ENCODE measurements around the gene SLC28A3.

Gene SLC28A3

GRCh38 chr9:84330246-84330645 lies 10.3 kb downstream of the SLC28A3 start:
- DNase-seq (ENCODE audit: extremely low spot score): no peak
- ChIA-PET CTCF (no interaction called here), POLR2A (no interaction called here)
- no peak for TF ChIP-seq CTCF (IDR thresholded peaks at IDR 0.05; ENCODE audit: control extremely low read depth, extremely low read depth, low read depth, missing control alignments)

GRCh38 chr9:84327184-84327583 lies 13.4 kb downstream of the SLC28A3 start:
- no peak for TF ChIP-seq CTCF (IDR thresholded peaks at IDR 0.05; ENCODE audit: control extremely low read depth, extremely low read depth, low read depth, missing control alignments)
- POLR2A ChIA-PET: no interaction called here
- CTCF ChIA-PET: interaction anchor here (2.3 kb wide), 1 partner anchor 16 kb away, joined by 6 read pairs; no protein-coding TSS in a partner anchor
- DNase-seq (ENCODE audit: extremely low spot score): no peak

- ChIA-PET POLR2A (no interaction called here), CTCF (interaction anchor here (1.4 to 2.2 kb wide), 2 partner anchors 10 to 62 kb away, joined by 3 to 8 read pairs; no protein-coding TSS in a partner anchor)
- no peak for TF ChIP-seq CTCF (IDR thresholded peaks at IDR 0.05; ENCODE audit: control extremely low read depth, extremely low read depth, low read depth, missing control alignments)
- DNase-seq (ENCODE audit: extremely low spot score): no peak
Measured at GRCh38 chr9:84325347-84325973, 15.1 kb downstream of the SLC28A3 start.

GRCh38 chr9:84324811-84325210 lies 15.7 kb downstream of the SLC28A3 start:
- POLR2A ChIA-PET: no interaction called here
- no peak for DNase-seq (ENCODE audit: extremely low spot score)
- TF ChIP-seq CTCF (IDR thresholded peaks at IDR 0.05; ENCODE audit: control extremely low read depth, extremely low read depth, low read depth, missing control alignments): no peak
- CTCF ChIA-PET: interaction anchor here (0.8 to 2.2 kb wide), 3 partner anchors 9 to 61 kb away, joined by 3 to 8 read pairs (median 3); no protein-coding TSS in a partner anchor

GRCh38 chr9:84323858-84324257 lies 16.7 kb downstream of the SLC28A3 start:
- ChIA-PET POLR2A (no interaction called here), CTCF (interaction anchor here (1.1 kb wide), 1 partner anchor 9 kb away, joined by 3 read pairs; no protein-coding TSS in a partner anchor)
- no peak for TF ChIP-seq CTCF (IDR thresholded peaks at IDR 0.05; ENCODE audit: control extremely low read depth, extremely low read depth, low read depth, missing control alignments)
- no peak for DNase-seq (ENCODE audit: extremely low spot score)

GRCh38 chr9:84322828-84323227 lies 17.7 kb downstream of the SLC28A3 start:
- no peak for DNase-seq (ENCODE audit: extremely low spot score)
- TF ChIP-seq CTCF (IDR thresholded peaks at IDR 0.05; ENCODE audit: control extremely low read depth, extremely low read depth, low read depth, missing control alignments): no peak
- ChIA-PET POLR2A (no interaction called here), CTCF (interaction anchor here (0.9 kb wide), 1 partner anchor 15 kb away, joined by 3 read pairs; no protein-coding TSS in a partner anchor)
